ENCODE data around the gene NGLY1. TPM values are rescaled to one million over a fixed set of nuclear protein-coding genes. Genes with fewer than 3 reads are reported as not detected.

NGLY1 gene
- total RNA-seq, 1 donor from 2014 or later = 58.2 TPM

Small RNAs within 50 kb of the gene (small RNA-seq; reads per million reads assigned to genes)
- not detected for gene CRIP1P2 (ENCODE audit: low replicate concordance)

Other genes starting within 250 kb of the NGLY1 start
- 169 TPM for gene TOP2B, start 118.5 kb downstream of the NGLY1 start, total RNA-seq
- 11.2 TPM for gene OXSM, start 6.6 kb upstream of the NGLY1 start, total RNA-seq

Measured in tongue (tissue), 2 donors.